ENCODE data around the gene MRPS34.
A peak's percentile ranks its signal among the peaks of the same experiment; 100 is the strongest.
"Not testable (repeated sequence)": the region's sequence is repeated elsewhere in the genome, so short reads cannot be mapped to it uniquely, and the experiment has no call there.

MRPS34 gene

DNA sequence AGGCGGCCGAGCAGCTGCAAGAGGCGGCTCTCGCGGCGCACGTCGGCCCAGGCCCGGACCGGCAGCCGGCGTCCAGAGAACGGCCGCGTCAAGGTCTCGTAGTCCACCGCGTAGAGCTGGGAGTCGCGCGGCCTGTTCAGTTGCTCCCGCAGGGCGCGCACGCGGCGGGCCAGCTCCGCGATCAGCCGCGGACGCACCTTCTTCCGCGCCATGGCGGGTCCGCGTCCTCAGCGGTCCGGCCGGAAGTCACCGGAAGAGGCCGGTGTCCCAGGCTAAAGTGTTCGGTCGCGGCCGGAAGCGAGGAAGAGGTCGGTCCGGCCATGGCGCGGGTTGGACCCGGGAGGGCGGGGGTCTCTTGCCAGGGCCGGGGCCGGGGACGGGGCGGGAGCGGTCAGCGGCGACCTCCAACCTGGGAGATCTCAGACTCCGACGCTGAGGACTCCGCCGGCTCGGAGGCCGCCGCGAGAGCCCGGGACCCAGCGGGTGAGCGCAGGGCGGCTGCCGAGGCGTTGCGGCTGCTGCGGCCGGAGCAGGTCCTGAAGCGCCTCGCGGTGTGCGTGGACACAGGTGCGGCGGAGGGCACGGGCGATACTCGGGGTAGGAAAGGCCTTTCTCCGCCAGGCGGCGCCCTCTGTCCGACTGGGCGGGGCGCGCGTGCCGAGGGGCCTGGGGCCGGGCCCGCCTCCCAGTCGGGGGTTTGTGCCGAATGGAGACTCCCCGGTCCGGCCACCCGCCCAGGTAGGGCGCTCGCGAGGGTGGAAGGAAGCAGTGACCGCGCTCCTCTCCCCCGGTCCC is at the start of gene MRPS34:
TSS of gene MRPS34 (minus strand) at position 227 of the 795 bp plus-strand sequence. CDS start at position 212, 15 bp downstream.
- DNase-seq: peak; percentile 92

DNA sequence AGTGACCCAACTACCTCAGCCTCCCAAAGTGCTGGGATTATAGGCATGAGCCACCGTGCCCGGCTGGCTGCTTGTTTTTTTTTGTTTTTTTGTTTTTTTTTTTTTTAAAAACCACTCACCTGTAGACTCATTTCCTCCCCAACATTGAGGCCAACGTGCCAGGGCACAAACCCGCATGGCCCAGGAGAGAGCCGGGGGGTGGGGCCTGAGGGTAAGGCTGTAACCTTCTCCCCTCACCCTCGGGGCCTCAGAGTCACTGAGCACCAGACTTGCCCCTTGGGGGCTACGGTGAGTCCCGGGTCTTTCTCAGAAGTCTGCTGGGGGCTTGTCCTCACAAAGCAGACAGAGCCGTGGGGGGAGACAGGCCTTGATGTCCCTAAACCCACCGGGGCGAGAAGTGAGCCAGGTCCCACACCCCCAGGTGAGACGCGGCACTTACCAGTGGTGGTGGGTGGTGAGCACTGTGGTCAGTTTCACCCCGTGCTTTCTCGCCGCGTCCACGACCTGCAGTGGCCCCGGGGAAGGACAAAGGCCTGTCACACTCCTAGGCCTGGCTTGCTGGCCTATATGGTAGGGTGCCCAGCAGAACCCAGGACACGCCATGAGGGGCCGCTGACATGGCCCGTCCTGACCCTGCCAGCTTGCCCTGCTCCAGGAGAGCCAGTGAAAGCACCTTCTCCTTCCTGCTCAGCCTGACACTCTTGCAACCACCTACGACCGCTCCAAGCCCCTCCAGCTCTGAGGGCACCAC is 49.1 kb upstream of the MRPS34 start:
- no peak for DNase-seq

DNA sequence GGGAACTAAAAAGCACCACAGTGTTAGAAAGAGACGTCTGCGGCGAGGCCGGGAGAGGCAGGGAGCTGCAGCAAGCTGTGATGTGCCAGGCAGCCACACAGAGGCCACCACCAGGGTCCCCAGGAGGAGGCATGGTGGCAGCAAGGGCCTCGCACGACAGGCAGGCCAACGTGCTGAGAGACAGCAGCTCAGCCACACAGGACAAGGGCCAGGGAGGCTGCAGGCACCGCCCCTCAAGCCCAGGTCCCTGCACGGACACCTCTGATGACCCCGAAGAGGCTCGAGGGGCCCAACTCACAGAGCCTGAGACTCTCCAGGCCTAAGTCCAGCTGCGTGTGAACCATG is 48.0 kb upstream of the MRPS34 start:
- no peak for DNase-seq

DNA sequence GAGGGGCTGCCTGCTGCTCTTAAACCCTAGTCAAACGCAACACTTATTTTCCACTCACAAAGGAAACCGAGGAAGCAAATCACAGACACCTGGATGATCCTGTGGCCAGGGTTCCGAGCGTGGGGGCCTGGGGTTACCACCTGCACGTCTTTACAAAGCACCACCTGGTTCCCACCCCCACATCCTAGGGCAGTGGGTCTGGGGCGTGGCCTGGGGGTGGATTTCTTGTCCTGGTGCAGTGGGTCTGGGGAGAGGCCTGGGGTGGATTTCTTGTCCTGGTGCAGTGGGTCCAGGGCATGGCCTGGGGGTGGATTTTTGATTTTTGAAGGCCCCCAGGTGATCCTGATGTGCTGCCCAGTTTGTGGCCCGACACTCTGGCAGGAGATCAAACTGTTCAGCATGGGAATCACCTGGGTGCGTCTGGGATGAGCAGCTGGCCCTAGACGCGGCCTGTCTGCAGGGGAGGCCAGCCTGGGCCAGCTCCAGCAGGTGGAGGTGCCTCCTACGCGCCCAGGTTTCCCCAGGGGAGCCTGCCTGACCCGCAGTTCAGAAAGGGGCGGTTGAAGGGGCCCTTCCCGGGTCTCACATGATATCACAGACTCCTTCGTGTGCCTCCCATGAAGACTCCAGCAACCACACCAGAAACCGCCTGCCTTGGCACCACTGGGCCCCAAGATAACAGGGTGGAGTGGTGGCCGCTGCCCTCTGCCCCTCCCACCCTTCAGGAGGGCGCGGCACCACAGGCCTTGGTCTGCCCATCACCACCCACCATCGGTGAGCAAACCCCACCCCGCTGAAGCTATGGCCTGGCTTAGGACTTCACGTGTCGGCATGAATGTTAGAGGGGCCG is 47.4 kb upstream of the MRPS34 start:
- DNase-seq: no peak

DNA sequence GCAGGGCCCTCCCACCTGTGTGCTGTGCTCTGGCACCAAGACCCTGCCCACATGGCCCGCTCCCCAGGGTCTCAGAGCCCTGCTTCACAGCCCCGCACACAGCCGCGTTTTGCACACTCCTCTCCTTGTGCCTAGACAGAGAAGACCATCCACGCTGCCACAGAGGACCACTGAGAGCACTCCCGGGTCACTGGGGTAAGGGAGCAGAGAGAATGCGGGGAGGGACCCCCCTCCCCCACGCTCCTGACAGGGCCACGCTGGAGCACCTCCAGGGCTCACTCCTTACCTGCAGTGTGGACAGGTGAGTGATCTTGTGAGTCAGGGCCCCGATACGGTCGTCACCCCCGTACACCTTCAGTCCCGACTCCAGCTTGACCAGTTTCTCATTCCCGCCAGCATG is 46.7 kb upstream of the MRPS34 start:
- no peak for DNase-seq

DNA sequence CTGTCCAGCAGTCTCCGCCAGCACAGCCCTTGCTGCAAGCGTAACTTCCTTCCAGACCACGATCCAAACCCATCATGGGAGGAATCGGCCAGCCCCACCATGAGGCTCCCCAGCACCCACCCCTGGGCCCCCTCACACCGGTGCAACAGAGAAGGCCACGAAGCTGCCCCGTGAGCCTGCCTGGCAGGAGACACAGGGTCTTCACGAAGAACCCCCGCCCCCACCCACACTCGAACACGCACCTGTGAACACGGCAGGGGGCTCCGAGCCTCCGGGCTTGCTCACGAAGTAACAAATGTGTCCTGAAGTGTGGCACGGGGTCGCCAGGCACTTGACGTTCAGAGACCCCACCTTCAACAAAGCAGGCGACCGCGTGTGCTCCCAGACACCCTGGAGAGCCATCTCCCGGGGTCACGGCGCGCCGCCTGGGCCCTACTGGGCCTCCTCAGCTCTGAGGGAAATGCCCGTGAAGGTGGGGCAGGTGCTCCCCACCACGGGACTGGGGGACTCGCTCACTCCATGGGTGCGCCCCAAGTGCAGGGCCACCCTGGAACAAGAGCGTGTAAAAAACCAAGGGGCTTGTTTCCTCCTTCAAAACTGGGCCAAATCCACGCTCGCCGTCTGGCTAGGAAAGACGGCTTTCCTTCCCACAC is 46.1 kb upstream of the MRPS34 start:
- no peak for DNase-seq

DNA sequence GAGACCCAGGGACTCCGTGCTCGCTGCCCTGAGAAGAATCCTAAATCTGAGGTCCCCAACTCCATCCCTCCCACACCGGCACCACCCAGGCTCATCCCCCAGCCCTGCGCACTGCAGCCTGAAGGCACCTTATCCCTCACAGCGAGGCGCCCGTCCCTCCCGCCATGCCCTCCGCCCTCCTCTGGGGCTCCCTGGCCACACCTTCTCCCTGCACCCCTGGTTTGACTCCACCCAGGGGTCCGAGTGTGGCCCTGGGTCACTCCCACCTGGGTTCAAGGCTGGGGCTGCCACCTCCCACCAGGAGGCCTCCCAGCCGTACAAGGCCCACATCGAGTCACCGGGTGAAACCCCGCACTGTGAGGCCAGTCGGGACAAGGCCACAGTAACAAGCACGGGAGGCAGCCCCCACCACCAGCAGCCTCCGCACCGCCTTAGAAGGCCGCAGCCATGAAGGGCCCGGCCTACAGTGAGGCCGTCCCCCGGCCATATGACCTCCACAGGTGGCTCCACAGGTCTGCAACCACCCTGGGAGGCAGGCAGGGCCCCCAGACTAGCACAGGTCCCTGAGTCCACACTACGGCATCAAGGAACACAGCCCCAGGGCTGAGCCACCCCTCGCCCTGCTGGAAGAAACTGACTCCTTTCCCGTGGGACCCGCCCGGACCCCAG is 45.4 kb upstream of the MRPS34 start:
- DNase-seq: no peak

DNA sequence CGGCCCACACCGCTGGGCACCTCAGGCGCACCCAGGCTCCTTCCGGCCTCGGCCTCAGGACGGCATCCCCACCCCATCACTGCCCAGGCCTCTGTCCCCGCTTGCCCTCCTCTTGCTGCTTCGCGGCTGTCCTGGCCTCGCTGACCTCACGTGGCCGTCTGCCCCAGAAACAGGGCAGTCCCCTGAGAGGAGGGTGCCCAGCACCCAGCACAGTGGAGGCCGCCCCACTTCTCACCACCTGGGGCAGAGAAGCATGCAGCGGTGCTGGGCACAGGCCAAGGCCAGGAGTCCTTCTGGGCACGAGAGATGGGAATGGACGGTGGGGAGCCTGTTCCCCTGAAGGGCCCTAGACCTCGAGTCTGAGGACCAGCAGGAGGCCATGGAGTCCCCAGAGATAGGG is 44.8 kb upstream of the MRPS34 start:
- DNase-seq: no peak

DNA sequence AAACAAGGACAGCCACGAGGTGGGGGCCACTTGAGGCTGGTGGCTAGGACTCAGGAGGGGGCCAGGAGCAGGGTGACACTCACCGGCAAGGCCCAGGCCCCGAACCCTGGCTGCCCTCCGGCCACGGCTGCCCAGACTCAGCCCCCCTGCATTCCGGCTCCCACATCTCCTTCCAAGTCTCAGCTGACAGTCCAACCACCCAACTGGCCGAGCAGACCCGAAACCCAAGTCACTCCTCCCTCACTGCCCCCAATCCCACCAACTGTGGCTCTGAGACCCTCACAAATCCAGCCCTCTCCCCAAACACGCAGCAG is 44.3 kb upstream of the MRPS34 start:
- no peak for DNase-seq

DNA sequence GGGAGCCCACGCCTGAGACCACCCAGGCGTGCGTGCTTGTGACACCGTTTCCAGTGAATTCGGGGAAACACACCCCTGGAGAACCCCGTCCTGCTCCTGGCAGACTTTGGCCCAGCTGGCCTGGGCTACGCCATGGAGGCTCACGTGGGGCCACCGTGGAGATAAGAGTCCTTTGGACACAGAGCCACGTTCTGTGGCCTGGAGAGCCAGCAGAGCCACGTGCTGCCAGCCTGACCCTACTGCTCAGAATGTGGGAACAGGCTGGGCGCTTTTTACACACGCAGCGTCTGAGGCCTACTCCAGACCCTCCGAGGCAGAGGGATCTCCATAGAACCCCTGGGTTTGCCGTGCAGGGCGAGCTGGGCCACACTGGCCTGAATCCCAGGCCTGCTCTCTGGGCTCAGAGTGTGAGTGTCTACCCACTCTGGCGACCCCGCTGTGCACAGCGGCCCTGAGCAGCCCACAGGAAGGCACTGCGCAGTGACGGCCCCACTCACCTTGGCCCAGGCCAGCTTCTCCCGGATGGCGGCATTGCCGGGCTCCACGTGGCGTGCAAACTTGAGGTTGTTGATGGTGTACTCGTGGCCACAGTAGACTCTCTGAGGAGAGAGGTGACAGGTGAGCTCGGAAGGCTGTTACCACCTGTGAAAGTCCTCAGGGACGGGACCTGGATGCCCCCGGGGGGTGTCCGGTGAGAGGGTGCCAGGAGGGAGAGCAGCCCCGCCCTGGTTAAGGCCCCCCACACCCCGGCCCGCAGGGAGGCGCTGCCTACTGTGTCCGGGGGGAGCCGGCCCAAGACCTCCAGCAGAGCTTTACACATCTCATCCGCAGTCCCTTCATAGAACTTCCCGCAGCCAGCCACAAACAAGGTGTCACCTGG is 43.7 kb upstream of the MRPS34 start:
- no peak for DNase-seq

DNA sequence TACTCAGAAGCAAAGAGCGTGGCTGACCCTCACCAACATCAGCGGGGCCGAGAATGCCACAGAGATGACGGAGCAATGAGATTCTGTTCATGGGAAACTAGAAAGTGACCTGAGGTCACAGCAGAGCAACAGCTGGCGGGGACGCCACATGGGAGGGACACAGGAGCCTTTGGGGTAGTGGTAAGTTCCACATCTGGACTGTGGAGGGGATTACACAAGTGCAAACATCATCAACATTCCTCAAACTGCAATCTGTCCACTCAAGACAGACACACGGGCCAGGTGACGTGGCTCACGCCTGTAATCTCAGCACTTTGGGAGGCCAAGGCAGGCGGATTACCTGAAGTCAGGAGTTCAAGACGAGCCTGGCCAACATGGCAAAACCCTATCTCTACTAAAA is 42.5 kb upstream of the MRPS34 start:
- no peak for DNase-seq

DNA sequence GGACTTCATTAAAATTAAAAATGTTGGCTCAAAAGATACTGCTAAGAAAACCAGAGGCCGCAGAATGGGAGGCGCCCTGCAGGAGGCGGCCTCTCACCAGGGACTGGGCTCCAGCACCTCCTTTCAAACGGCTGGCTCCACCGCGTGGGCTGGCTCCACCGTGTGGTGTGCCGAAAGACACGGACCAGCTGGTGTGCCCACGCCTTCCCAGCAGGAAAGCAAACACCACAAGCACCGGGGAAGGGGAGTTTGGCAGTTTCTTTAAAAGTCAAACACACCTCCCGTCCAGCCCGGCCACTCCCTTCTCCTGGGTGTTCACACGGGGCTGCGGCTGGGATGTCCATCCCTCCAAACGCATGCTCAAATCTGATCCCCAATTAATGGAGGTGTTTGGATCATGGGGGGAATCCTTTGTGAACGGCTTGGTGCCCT is 39.8 kb upstream of the MRPS34 start:
- DNase-seq: peak; percentile 80

DNA sequence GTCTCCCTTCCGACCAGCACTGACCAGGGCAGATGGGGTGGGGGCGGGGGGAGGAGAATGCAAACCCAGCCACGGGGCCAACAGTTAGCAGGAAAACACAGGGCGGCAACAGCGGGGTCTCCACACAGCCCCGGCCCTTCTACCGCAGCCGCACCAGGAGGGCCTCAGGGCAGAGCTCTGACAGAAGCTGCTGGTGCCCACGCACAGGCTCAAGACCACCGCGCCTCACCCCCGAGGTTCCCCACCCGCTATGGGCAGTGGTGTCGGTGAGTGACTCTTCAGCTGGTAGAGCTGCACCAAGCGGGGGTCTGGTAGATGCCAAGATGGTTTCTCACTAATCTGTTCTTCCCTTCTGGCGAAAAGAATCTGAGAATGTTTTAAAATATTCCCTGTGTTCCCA is 37.6 kb upstream of the MRPS34 start:
- no peak for DNase-seq

DNA sequence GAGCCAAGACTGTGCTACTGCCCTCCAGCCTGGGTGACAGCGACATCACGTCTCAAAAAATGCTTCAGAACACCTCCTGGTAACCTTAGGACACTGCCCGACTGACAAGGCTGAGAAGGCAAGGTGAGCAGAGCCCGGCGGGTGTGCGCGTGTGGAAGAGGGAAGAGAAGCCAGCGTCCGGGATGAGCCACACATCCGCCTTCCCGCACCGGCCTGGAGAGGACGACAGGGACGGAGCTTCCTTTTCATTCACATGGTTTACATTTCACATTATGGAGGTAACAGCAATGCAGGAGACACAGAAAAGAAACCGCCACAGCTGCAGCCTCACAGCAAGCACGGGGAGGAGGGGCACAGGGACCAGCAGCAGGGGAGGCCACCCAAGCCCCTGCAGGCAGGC is 37.2 kb upstream of the MRPS34 start:
- no peak for DNase-seq

DNA sequence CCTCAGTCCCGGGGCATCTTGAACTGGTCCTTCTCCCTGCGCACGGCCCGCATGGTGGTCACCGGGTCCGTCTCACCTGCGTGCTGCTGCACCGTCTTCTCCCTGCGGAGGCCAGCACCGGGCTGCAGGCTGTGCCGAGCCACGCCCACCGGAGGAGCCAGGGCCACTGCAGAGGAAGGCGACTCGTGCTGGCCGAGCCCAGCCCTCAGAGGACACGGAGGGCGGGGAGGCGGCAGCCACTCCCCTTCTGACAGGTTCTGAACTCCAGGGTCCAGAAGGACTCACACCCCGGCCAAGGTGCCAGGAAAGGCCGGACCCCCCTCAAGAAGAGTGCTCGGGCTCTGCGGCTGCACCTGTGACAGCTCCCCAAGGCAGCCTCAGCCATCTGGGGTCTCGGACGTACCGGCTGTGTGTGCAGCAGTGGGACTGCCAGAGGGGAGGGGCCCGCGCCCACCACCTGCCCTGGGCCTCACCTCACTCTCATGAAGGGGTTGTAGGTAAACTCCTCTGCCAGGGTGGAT is 36.4 kb upstream of the MRPS34 start:
- DNase-seq: no peak

DNA sequence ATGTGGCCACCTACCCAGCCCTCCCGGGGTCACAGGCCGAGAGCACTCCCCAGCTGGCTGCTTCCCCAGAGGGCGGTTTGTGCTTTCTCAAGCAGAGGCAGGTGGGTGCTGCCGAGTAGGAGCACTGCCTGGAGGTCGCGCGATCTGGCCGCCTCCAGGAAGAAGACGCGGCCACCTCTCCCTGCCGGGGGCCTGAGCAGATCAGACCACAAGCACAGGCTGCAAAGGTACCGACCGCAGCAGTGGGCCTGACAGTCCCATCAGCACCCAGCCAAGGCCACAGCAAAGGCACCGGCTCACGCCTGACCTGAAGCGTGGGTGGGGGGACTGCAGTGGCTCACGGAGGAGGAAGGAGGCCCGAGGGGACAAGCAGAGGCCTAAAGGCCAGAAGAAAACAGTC is 35.8 kb upstream of the MRPS34 start:
- no peak for DNase-seq

DNA sequence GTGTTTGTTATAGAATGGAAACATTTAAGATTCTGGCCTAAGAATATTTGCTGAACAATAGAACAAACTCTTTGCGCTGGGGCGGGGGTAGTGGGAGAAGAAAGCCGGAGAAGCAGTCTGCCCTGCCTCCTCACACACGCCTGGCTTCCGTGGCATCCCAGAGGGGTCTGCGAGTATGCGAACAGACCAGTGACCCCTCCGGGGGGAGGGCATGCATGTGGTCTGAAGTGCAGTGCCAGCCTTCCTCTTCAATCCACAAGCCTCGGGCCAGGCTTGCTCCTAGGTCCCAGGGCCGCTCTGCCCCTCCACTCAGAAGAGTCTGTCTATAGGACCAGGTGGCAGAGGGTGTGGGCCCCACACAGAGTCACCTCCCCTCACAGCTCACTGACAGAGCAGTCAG is 34.7 kb upstream of the MRPS34 start:
- no peak for DNase-seq

DNA sequence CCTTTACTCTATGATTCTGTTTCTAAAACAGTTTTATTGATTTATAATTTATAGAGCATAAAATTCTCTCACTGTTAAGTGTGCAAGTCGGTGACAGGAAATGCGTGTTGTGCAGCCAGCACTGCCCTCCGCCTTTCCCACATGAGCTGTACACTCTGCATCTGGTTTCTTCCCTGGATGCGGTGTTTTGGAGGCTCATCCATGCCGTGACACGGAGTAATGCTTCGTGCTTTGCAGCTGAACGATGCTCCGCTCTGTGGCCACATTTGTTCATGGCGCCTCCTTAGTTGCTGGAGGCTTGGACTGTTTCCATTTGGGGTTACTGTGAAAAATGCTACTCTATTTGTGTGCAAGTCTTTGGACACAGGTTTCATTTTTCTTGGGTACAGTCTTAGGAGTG is 27.8 kb upstream of the MRPS34 start:
- no peak for DNase-seq

DNA sequence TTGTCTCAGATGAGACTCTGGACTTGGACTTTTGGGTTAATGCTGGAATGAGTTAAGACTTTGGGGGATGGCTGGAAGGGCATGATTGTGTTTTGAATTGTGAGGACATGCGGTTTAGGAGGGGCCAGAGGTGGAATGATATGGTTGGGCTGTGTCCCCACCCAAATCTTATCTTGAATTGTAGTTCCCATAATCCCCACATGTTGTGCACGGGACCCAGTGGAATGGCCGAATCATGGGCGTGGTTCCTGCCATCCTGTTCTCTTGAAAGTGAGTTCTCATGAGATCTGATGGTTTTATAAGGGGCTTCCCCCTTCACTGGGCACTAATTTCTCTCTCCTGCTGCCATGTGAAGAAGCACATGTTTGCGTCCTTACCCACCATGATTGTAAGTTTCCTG is 26.3 kb upstream of the MRPS34 start:
- not testable (repeated sequence) for DNase-seq

DNA sequence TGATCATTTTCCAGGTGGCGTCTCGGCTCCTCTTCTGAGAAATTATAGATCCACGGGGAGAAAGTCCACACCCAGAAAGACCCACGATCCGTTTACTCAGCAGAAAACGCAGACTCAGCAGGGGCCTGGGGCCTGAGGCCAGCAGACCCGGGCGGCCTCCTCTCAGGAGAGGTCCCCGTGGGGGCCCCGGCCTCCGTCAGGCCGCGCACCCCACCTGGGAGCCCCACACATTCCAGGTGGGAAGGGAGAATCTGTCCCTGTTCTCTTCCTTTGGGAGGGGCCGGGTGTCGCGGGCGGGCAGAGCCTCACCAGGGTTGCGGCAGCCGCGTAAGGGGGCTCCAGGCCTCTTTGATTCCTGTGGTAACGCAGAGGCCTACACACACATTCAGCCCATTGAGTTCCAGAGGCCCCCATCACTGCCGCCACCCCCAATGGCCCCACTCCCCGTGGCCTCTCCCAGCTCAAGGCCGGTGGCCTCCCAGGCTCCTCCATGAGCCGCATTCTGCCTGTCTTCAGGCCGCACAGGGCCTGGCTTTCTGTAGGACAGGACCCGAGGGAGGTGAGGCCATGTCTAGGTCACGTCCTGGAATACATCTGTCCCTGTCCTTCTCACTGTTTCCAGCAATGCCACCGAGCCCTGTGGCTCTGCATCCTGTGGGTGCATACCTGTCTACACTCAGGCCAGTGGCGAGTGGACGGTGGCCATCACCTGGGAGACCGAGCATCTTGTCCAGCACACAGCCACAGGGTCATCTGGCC is 22.2 kb upstream of the MRPS34 start:
- no peak for DNase-seq

Data from activated effector memory CD4-positive, alpha-beta T cell treated with anti-CD3 and anti-CD28 coated beads, Interleukin-2, amount 50 U/mL, for 16 hours (primary cell).